HG03064 (cell line): Measurements from ENCODE around the gene PHACTR3.

Experiments used
- ATAC-seq: cut with Tn5 transposase; IDR thresholded peaks from one replicate; pipeline ENCODE4 v1.9.1; 2021; ENCODE audit warnings: low read depth; ENCODE audit not compliant: unreplicated experiment

The PHACTR3 gene

DNA sequence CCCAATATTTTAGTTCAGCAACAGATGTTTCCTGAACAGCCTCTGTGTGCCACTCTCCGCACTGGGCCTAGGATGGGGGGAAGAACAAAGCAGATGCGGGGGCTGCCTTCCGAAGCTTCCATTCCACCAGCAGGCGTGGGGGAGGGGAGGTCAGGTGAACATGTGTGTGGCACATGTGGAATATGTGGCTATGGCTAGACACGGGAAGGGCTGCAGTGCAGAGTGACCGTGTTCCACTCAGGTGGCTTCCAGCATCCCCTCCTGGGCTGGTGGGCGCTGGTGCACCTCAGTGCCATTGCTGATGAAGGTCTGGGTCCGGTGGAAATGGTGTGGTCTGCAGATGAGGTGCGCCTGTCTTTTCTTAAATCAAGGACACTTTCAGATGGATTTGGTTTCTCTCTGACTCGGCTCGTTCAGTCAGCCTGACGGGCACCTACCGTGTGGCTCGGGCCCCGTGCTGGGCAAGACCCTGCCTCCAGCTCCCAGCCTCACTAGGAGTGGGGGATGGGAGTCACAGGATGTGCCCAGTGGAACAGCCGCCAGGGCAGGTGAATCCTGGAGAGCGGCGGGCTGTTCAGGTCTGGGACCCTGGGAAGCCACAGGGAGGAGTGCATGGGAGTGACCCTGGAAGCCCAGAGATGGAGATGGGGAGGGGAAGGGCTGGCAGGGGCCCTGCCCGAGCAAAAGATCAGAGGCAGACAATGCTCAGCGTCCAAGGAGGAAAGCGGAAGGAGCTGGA, 218.1 kb downstream of the PHACTR3 start:
- ATAC-seq, result no peak

DNA sequence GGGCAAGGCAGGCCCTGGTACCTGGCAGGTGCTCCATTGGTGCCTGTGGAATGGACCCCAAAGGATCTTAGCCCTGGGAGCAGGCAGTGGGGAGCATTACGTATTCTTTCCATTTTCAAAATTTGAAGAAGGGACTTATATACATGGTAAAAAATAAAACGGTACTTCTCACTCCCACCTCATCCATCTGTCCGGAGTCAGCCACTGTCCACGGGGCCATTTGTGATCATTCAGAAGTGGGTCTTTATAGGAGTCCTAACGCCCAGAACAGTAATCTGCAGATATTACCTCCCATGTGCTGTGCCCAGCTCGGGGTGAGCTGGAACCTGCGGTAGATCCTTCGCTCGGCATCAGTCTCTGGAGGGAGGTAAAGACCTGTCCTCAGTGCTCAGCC, 218.7 kb downstream of the PHACTR3 start:
- no peak for ATAC-seq

DNA sequence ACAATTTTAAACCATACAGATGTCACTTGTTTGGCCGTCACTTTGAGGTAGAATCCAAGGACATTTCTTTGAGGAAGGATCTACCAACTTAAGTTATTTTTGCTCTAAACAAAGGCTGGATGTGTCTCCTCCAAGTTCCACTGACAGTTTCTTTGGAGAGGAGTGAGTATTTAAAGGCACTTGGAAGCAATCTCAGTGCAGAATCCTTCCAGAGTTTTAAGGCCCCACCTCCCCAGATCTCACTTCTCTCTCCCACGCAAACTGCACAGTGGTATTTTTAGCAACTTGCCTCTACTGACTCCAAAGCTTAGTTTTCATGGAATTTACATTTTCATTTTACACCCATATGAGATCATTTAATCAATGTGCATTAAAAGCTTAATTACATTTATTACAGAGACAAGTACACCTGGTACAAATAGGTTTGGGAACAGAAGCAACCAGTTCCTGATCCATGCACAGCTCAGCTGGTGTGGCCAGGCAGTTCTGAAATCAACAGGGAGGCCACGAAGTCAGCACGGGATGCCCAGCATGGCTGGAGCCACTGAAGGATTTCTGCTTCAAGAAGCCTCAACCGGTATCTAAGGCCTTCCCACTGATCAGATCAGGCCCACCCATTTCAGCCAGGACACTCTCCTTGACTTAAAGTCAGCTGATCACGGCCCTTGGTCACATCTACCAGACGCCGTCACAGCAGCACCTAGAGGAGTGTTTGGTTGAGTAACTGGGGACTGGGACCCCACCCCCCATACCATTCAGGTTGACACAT, 219.3 kb downstream of the PHACTR3 start:
- ATAC-seq, result no peak

DNA sequence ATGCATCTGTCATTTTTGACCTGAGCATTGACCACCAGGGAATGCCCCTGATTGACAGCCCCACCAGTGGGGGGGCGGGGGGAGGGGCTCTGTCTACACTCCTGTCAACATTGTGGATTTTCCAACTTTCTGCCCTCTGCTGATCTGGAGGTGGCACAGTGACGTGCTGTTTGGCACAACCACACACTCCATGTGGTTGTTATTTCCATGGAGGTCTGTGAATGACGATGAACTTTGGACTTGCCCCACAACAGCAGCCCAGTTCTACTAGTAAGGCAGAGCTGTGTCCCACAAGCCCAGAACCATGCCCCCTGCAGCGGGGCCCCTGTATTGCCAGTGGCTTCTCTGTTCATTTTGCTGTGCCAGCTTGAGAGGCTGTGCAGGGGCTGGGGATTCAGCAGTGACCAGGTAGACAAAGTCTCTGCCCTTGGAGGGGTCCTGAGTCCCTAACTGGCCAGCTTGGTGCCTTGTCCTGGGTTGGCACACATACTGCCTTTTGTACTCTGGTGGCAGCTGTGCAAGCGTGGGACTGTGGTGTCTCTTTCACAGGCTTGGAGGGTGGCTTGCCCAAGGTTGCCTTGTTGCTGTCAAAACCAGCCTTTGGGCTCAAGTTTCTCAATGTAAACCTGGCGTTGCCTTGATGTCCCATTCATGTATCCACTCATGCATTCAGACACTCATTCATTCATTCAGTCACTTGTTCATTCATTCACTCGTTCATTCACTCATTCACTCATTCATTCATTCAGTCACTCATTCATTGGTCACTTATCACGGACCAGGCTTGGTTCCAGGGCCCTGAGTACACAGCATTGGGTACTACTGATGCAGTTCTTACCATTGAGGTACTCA, 220.6 kb downstream of the PHACTR3 start:
- no peak for ATAC-seq

DNA sequence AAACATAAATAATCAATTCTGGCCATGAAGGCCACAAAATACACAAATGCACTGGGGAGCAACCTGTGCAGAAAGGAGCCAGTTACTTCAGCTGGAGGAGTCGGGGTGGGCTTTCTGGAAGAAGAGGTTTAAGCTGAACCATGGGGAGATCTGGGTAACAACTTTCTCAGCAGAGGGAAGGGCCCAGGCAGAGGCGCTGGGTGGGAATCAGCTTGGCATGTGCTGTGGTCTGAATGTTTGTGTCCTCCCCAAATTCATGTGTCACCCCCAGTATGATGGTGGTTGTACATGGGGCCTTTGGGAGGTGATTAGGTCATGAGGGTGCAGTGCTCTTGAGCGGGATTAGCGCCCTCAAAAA, 221.2 kb downstream of the PHACTR3 start:
- ATAC-seq, result no peak

DNA sequence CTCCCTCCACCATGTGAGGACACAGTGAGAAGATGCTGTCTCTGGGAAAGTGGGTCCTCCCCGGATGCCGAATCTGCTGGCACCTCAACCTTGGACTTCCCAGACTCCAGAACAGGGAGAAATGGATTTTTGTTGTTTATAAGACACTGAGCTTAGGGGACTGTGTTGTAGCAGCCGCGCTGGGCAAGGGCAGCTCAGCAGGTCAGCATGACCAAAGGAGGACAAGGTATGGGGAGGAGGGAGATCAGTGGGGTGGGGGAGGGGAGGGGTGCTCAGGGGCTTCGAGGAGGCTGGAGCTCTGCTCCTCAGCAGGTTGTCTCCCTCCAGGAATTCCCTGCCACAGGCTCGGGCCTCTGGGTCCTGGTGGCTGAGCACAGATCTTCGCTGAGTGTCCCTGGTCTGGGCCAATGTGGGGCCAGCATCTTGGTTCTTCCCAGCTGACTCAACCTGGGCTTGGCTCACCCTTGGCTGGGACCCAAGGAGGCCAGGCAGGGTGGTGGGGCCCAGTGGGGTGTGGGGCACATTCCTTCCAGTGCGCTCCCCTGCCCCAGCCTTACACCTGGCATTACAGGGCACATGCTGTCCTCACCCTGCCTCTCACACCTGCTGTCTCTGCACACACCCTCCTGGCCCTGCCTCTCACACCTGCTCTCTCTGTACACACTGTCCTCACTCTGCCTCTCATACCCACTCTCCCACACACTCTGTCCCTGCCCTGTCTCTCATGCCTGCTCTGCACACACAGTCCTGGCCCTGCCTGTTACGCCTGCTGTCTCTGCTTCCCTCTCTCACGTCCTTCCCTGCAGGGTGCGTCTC, 221.8 kb downstream of the PHACTR3 start:
- ATAC-seq, result no peak

DNA sequence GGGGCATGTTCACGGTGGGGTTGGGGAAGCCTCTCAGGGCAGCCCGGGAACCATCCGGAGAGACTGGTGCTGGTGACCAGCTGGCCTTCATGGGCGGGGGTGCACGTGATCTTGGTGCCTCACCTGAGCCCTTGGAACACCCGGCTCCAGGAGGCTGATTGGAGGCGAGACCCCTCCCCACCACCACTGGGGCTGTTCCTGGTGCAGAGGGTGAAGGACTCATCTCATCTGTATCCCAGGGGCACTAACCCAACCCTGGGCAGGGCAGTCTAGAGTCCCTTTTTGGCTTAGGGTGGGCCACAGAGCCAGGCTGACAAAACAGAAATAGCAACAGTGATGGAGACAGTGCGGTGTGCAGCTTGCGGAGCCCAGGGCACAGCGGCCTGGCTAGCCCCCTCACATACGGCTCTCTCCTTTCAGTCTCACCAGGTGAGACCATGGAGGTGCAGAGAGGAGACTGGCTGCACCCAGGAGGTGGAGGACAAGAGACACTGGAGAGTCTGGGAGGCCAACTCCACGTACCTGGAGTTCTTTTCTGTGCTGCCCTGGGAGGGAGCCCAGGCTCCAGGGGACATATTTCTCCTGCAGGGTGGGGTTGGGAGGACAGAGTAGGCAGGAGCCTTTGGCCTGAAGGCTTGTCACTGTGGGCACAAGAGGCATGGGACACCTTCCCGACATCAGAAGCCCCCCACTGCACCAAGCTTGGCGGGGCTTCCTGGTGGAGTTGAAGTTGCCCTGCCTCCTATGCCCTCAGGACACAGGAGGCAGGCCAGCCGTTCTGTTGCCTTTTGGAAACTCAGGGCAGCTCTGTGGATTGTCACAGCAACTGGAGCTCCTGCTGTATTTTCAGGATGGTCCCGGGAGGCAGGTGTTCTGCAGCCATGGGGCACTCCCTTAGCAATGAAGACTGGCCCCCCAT, 223.1 kb downstream of the PHACTR3 start:
- ATAC-seq, result no peak

DNA sequence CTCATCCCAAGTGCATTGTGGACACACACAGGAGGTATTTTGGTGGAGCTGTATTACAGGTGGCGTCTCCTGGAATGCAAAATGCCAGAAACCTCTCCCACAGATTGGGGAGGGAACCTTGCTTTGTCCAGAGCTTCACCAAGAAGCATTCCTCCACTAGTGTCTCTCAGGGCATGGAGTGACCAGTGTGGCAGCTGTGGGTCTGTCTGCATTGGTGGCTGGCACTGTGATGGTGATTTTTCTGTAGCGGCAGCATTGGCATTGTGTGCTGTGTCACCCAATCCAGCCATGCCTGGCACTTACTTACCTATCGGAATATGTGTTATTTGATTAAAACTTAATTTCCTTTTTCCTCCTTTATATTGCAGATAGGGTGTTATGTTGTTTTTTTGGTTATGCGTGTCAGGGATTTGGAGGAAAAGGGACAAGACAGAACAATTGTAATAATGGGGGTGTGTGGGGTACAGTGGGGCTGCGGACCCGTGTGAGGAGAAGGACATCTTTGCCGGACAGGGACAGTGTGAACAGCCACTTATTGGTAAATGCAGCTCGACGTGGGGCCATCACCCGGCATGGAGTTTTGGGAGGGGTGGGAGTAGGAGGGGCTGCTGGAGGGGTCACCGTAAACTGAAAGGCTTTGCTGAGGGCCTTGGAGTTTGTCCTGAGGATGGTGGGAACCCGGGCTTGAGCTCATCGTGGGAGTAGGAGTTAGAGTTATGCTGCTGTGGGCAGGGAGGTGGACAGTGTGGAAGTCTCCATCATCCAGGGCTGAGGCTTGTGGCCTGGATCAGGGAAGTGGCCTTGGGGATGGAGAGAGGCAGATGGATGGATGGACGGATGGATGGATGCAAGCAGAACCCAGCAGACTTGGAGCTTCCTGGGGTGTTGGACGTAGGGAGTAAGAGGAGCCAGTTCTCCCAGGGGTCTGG, 224.0 kb downstream of the PHACTR3 start:
- ATAC-seq, result no peak

DNA sequence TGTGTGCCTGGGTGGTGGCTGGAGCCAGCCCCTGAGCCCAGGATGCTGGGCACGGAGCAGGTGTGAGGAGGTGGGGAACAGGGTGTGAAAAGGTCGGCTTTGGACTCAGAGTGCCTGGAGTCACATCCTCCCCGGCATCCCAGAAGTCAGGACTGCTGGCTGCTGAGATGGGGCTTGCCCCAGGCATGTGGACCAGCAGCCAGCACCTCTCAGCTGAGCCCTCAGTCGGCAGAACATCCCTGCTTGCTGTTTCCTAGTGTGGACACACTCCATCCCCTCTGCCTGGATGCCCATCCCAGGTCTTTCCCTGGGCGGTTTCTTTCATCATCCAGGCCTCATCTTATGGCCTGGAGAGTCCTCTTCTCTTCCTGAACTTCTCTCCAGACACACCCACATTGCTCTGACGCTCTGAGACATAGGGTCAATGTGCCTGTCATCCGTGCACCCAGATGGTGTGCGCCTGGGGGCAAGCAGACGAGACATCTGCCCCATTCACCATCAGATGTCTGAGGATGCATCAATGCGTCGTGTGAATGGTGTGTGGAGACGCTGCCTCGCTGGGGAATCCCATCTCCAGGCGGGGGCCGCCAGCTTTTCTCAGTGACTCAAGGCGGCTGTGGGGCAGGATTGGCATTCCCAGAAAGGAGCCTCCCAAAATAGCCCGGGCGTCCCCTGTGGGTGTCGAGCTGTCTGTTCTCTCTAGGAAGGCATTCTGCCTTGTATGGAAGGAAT, 224.9 kb downstream of the PHACTR3 start:
- ATAC-seq, result no peak

DNA sequence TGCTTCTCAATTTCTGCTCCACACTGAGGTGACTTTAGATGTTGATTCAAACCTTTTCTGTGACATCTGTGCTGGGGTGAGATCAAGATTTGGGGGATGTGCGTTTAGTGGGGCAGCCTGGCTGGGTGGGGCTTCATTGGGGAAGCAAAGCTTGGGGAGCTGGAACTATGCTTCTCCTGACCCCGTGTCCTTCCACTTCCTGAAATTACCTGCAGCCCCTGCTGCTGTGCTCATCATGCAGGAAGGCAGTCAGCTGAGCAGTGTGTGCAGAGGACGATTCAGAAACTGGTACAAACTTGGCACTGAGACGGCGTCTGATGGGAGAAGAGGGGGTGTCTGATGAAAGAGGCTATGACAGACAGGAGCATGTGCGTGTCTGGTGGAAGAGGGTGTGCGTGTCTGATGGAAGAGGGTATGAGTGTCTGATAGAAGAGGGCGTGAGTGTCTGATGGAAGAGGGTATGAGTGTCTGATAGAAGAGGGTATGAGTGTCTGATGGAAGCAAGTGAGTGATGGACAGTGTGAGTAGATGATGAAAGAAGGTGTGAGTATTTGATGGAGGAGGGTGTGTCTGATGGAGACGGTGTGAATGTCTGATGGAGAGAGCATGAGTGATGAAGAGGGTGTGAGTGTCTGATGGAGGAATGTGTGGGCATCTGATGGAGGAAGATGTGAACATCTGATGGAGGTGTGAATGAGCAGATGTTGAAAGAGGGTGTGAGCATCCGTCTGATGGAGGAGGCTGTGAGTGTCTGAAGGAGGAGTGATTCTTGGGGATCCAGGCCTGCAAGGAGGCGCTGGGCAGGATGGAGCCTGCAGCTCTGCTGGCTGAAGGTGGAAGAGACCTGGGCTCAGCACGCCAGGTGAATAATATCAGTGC, 225.7 kb downstream of the PHACTR3 start:
- no peak for ATAC-seq

DNA sequence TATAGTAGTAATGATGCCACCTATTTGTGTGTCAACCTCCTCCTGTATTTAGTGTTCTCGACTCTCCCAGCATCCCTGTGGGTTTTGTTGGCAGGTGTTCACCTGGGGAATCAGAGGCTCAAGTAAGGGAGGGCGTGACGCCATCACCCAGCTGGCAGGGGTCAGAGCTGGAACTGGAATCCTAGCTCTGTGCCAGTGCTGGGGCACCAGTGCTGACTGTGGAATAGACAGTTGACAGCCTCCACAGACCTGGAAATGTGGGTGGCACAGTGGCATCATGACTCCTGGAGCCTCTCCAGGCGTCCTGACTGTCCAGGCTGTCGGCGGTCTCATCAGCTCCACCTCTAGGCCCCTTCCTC, 226.3 kb downstream of the PHACTR3 start:
- no peak for ATAC-seq

DNA sequence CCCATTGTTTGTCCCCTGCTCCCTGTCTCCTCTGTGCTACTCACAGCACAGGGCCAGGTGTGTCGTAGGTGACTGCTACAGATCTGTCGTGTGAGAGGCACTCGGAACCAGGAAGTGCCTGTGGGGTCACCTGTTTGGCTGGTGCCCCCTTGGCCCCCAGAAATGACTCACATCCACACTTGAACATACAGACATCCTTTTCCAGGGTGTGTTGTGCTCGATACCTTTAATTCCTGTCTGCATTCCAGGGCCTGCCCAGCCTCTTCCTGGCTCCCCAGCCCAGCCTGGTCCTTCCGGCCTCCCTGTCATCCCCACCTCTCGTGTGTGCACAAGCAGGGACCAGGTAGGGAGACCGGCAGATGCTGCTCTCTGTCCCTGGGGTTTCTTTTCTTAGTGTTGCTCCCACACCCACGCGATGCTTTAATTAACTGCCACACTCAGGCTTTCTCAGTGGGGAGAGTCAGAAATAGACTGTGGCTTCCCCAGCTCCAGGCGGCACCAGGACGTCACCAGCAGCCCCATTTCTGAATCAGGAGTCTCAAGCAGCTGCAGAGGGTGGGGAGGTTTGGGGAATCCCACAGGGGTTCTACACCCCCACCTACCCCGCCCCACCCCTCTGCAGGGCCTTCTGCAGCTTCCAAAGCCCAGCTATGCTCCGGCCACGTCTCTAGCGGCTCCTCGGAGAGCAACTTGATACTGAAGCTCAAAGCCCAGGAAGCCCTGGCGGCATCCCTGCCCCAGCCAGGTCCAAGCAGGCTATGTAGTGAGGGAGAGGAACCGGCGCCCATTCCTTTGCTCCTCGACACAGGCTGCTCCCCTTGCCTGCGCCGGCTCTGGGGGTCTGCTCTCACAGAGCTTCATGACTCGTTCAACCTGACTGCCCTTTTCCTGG, 226.9 kb downstream of the PHACTR3 start:
- no peak for ATAC-seq

DNA sequence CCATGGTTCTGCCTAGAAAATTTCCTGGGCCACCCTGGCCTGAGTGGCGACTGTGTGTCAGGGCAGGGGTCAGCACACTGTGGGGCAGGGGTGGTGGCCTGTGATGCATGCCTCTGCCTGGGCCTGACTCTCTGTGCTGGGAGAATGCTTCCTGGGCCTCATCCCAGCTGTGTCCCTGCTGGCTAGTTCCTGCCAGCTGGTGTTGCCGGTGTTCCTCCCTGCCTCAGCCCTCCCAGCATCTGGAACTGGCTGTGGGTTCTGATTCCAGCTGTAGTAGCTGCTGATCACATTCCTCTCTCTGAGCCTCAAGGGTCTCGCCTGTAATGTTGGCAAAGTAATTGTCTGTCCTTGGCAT, 227.6 kb downstream of the PHACTR3 start:
- ATAC-seq, result no peak

DNA sequence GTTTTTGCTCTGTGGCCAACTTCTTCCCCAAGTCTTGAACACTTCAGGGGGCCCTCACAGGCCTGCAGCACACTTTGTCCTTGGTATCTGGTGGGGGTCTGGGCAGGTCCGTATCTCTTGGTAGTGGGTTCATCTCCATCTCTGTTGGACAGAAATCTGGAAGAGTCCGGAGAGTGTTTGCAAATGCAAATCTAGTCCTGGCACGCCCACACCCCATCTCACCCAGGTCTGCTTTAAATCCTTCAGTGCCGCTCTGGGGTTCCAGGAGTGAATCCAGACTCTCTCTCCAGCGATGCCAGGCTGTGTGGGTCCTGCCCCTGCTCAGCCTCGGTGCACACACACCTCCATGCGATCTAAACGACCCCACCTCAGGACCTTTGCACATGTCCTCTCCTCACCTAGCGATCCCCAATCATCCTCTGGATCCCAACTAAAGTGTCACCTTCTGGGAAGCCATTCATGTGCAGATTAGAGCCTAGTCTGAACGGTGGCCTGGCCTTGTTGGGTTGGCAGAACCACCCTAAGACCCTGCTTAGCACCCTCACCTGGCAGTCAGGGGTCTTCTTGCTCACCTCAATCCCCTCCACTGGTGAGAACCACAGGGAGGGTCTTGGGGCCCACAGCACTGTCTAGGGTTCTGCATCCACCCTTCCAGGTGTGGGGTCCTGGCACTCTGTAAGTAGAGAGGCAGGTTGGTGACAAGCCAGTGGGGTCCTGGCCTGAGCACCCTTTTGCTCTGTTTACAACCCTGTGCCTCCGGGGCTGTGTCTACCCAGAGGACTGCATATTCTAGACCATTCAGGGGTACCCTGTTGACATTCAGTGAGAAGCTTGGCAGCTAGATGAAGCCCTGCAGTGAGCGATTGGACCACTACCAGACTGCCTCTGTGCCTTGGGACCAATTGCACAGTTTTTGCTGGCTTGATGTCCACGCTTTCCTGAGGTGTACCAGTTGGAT, 228.3 kb downstream of the PHACTR3 start:
- no peak for ATAC-seq

DNA sequence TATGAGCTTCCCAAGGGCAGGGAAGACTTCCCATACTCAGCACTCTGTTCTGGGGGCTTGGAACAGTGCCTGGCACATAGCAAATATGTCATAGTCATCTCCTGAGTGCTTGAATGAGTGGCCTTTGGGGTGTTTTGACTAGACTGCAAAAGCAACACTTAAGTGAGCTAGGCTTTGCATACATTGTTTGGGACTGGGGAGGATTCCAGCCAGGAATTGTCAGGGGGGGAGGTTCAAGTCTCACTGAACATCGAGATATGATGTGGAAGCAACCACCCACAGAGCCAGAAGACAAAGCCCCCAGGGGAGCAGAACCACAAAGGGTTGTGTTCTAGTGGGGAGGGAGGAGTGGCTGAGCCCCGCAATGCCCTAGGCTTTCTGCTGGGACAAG, 230.7 kb downstream of the PHACTR3 start:
- no peak for ATAC-seq
